ENCODE results near the gene XKR8. TPM values are rescaled to one million over a fixed set of nuclear protein-coding genes. Genes with fewer than 3 reads are reported as not detected.

The XKR8 gene
- total RNA-seq, 1 donor, result 5.9 TPM

- TF ChIP-seq, protein P1, sequence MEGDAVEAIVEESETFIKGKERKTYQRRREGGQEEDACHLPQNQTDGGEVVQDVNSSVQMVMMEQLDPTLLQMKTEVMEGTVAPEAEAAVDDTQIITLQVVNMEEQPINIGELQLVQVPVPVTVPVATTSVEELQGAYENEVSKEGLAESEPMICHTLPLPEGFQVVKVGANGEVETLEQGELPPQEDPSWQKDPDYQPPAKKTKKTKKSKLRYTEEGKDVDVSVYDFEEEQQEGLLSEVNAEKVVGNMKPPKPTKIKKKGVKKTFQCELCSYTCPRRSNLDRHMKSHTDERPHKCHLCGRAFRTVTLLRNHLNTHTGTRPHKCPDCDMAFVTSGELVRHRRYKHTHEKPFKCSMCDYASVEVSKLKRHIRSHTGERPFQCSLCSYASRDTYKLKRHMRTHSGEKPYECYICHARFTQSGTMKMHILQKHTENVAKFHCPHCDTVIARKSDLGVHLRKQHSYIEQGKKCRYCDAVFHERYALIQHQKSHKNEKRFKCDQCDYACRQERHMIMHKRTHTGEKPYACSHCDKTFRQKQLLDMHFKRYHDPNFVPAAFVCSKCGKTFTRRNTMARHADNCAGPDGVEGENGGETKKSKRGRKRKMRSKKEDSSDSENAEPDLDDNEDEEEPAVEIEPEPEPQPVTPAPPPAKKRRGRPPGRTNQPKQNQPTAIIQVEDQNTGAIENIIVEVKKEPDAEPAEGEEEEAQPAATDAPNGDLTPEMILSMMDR (IDR thresholded peaks at IDR 0.05; ENCODE audit: insufficient read depth, low read length), result no peak
- no peak for DNase-seq (ENCODE audit: low read depth)
- H3K4me3 ChIP-seq (ENCODE audit: low read depth, low read length), result no peak overlapping the region
These were observed 5.6 kb upstream of the XKR8 start for GRCh38 chr1:27954186-27954585.

GRCh38 chr1:27955076-27955475 lies 4.7 kb upstream of the XKR8 start:
- no peak overlapping the region for H3K4me3 ChIP-seq (ENCODE audit: low read depth, low read length)
- no peak for DNase-seq (ENCODE audit: low read depth)
- TF ChIP-seq, protein P1 (IDR thresholded peaks at IDR 0.05; ENCODE audit: insufficient read depth, low read length), result no peak

DNA sequence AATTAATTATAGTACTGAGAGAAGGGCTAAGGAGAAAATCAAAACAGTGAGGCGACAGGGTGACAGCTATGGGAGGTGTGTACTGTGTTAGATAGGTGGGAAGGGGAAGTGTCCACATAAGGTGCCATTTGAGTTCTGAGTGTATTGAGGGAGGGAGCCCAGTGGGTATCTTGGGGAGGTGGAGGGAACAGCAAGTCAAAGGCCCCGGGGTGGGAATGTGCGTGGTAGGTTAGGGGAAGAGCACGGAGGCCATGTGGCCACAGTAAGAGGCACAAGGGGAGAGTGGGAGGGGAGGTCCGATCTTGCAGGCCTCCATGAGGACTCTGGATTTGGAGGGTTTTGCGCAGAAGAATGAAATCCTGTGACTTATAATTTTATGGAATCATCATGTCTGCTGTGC lies 3.0 kb upstream of the XKR8 start:
- no peak overlapping the region for H3K4me3 ChIP-seq (ENCODE audit: low read depth, low read length)
- no peak for DNase-seq (ENCODE audit: low read depth)
- TF ChIP-seq, protein P1 (IDR thresholded peaks at IDR 0.05; ENCODE audit: insufficient read depth, low read length), result no peak

- no peak overlapping the region for H3K4me3 ChIP-seq (ENCODE audit: low read depth, low read length)
- DNase-seq (ENCODE audit: low read depth), result no peak
- TF ChIP-seq, protein P1 (IDR thresholded peaks at IDR 0.05; ENCODE audit: insufficient read depth, low read length), result no peak
These were observed 2.1 kb upstream of the XKR8 start for GRCh38 chr1:27957655-27958054.

- TF ChIP-seq, protein P1 (IDR thresholded peaks at IDR 0.05; ENCODE audit: insufficient read depth, low read length), result no peak
- no peak overlapping the region for H3K4me3 ChIP-seq (ENCODE audit: low read depth, low read length)
- no peak for DNase-seq (ENCODE audit: low read depth)
These were observed 1.3 kb upstream of the XKR8 start for GRCh38 chr1:27958513-27958912.

DNA sequence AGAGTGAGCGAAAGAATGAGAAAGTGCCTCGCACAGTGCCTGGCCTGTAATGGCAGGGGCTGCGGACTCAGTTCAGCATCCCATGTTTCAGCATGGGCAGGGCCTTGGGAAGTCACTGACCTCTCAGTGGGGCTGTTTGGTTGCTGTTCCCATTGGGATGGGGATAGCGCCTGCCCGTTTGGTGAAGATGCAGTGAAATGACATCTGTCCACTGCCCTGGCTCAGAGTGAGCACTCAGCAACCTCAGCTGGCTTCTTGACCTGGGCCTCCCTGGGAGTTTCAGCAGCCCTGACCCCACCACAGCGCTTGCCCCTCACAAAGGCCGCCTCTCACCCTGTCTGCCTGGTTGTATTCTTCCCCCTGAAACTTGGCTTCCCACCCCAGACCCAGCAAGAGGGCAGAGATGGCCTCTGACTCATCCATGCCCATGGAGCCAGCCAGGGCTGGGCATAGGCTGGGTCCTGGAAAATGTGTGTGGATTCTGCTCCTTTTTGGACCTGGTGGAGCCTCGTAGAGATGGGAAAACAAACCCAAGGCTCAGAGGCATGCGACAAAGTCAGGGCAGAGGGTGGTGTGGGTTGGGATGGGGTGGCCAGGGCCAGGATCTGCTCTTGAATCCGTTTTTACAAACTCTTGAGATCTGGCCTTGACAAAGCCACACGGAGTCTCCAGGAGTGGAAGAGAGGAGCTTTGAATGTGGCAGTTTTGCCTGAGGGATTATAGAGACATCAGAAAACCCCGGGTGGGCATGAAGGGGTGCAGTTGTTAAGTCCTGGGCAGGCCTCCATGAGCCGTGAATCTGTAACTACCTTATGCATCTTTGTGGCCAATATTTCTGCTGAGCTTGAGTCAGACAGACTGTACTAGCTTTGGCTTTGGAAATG lies 1.2 kb downstream of the XKR8 start:
- no peak for DNase-seq (ENCODE audit: low read depth)
- TF ChIP-seq, protein P1 (IDR thresholded peaks at IDR 0.05; ENCODE audit: insufficient read depth, low read length), result no peak

More for the DNA sequence above, 1.2 kb downstream of the XKR8 start:
- H3K4me3 ChIP-seq (ENCODE audit: low read depth, low read length), result peak overlapping the region; percentile 78
